K562 treated with DMSO at 1 percent for 4 hours (cell line): Measurements from ENCODE around the gene RPL28. TPM values are rescaled to one million over a fixed set of nuclear protein-coding genes. Genes with fewer than 3 reads are reported as not detected.

Experiments used
- total RNA-seq: library from RNA; unstranded; fragments of 300-600 nt; gene quantifications from 2 replicates; pipeline ENCODE4 v1.2.3, GENCODE V29; 2022; ENCODE audit not compliant: insufficient read depth

The RPL28 gene
- 3,550 and 3,674 TPM in 2 replicates for total RNA-seq

GRCh38 chr19:55385724-55386492 is at the start of gene RPL28:
RPL28 (plus strand) TSS chr19:55385932; CDS start chr19:55386358, 426 bp downstream.

GRCh38 chr19:55339105-55339888 is 46.4 kb upstream of the RPL28 start, which contains the start of gene KMT5C:
KMT5C (plus strand) TSS chr19:55339876; CDS start chr19:55341937, 2,061 bp downstream.

GRCh38 chr19:55354698-55355212 is 31.0 kb upstream of the RPL28 start, which contains the start of gene COX6B2:
COX6B2 (minus strand) TSS chr19:55354719; CDS start chr19:55354521, 198 bp downstream.

GRCh38 chr19:55362990-55363716 is 22.6 kb upstream of the RPL28 start, which contains the start of gene GARIN5B:
GARIN5B (minus strand) TSS chr19:55363260; CDS start chr19:55363066, 194 bp downstream.

GRCh38 chr19:55370305-55370988 is 15.3 kb upstream of the RPL28 start, which contains the start of gene IL11:
IL11 (minus strand) TSS chr19:55370463; CDS start chr19:55370310, 153 bp downstream.

GRCh38 chr19:55376241-55376933 is 9.3 kb upstream of the RPL28 start, which contains the start of gene TMEM190:
TMEM190 (plus strand) TSS chr19:55376826; CDS start chr19:55376854, 28 bp downstream.

GRCh38 chr19:55384131-55384919 is 1.4 kb upstream of the RPL28 start, which contains the start of gene TMEM238:
TMEM238 (minus strand) TSS chr19:55384292; CDS start chr19:55384259, 33 bp downstream.

GRCh38 chr19:55407550-55407799 is 21.7 kb downstream of the RPL28 start, which contains the start of gene UBE2S:
UBE2S (minus strand) TSS chr19:55407788; CDS start chr19:55407589, 199 bp downstream.

GRCh38 chr19:55443045-55443823 is 57.5 kb downstream of the RPL28 start, which contains the start of gene SHISA7:
SHISA7 (minus strand) TSS chr19:55443300; CDS start chr19:55442863, 437 bp downstream.

Other genes starting within 250 kb of the RPL28 start
- 408 and 534 TPM in 2 replicates for gene TNNT1, start 236.7 kb upstream of the RPL28 start, total RNA-seq
- 74.4 and 78.1 TPM in 2 replicates for gene TNNI3, start 228.2 kb upstream of the RPL28 start, total RNA-seq
- gene DNAAF3, start 219.3 kb upstream of the RPL28 start, total RNA-seq = 9.7 and 13.7 TPM in 2 replicates
- gene SYT5, start 205.6 kb upstream of the RPL28 start, total RNA-seq = 9.5 and 14.2 TPM in 2 replicates
- gene PTPRH, start 176.4 kb upstream of the RPL28 start, total RNA-seq = 26.3 and 28.5 TPM in 2 replicates
- 11.8 and 17.7 TPM in 2 replicates for gene TMEM86B, start 157.2 kb upstream of the RPL28 start, total RNA-seq
- gene PPP6R1, start 126.9 kb upstream of the RPL28 start, total RNA-seq = 73.9 and 88.4 TPM in 2 replicates
- 76.5 and 95.1 TPM in 2 replicates for gene HSPBP1, start 105.8 kb upstream of the RPL28 start, total RNA-seq
- 7.6 and 8.4 TPM in 2 replicates for gene BRSK1, start 101.9 kb upstream of the RPL28 start, total RNA-seq
- 2.3 and 6.6 TPM in 2 replicates for gene TMEM150B, start 60.6 kb upstream of the RPL28 start, total RNA-seq
- 36.4 and 43.8 TPM in 2 replicates for gene KMT5C, start 46.1 kb upstream of the RPL28 start, total RNA-seq
- 0.33 TPM in 1 of 2 replicates, not detected in the other for gene COX6B2, start 31.2 kb upstream of the RPL28 start, total RNA-seq
- gene GARIN5B, start 22.7 kb upstream of the RPL28 start, total RNA-seq = not detected in 2 replicates
- not detected in 2 replicates for gene IL11, start 15.5 kb upstream of the RPL28 start, total RNA-seq
- not detected in 2 replicates for gene TMEM190, start 9.1 kb upstream of the RPL28 start, total RNA-seq
- 6.7 and 8.7 TPM in 2 replicates for gene TMEM238, start 1.6 kb upstream of the RPL28 start, total RNA-seq
- gene UBE2S, start 21.9 kb downstream of the RPL28 start, total RNA-seq = 377 and 436 TPM in 2 replicates
- gene SHISA7, start 57.4 kb downstream of the RPL28 start, total RNA-seq = not detected in 2 replicates
- 94.9 and 118 TPM in 2 replicates for gene ISOC2, start 75.7 kb downstream of the RPL28 start, total RNA-seq
- gene C19orf85, start 78.8 kb downstream of the RPL28 start, total RNA-seq = not detected in 2 replicates
- 10.4 and 18.8 TPM in 2 replicates for gene ZNF628, start 90.7 kb downstream of the RPL28 start, total RNA-seq
- gene NAT14, start 99.3 kb downstream of the RPL28 start, total RNA-seq = 37.1 and 38.8 TPM in 2 replicates
- 0.25 TPM in 1 of 2 replicates, not detected in the other for gene SSC5D, start 102.5 kb downstream of the RPL28 start, total RNA-seq
- gene SBK2, start 151.2 kb downstream of the RPL28 start, total RNA-seq = not detected in 2 replicates
- gene SBK3, start 159.6 kb downstream of the RPL28 start, total RNA-seq = not detected in 2 replicates
- gene ZNF579, start 194.9 kb downstream of the RPL28 start, total RNA-seq = 12.2 and 14.3 TPM in 2 replicates
- 13.4 and 17.2 TPM in 2 replicates for gene FIZ1, start 213.6 kb downstream of the RPL28 start, total RNA-seq
- 34.2 and 37.8 TPM in 2 replicates for gene ZNF524, start 214.4 kb downstream of the RPL28 start, total RNA-seq
- 28.3 and 33.7 TPM in 2 replicates for gene ZNF865, start 219.7 kb downstream of the RPL28 start, total RNA-seq
- gene ZNF784, start 238.6 kb downstream of the RPL28 start, total RNA-seq = 5.5 and 6.5 TPM in 2 replicates